Right atrium auricular region (tissue), 2 donors: ENCODE data around the gene SFN. TPM values are rescaled to one million over a fixed set of nuclear protein-coding genes. Genes with fewer than 3 reads are reported as not detected.

Source experiments
- DNase-seq: peaks from one replicate; pipeline ENCODE4 v3.0.0-alpha.2; 2019; ENCODE audit warnings: low spot score
- H3K27ac ChIP-seq, 2 donors: fragments of 200-600 bp; sonication (generic); 1 replicate in 1 of 2; 2 replicates in 1 of 2; pipeline ENCODE4 v1.5.1; 2016 to 2019
- H3K27me3 ChIP-seq, 2 donors: fragments of 200-600 bp; sonication (generic); one replicate each; pipeline versions ENCODE4 v1.5.1 to v1.6.0; 2017 to 2019
- H3K36me3 ChIP-seq: fragments of 200-600 bp; sonication (generic); one replicate; pipeline ENCODE4 v1.5.1; 2016
- H3K4me1 ChIP-seq, 2 donors: fragments of 200-600 bp; sonication (generic); one replicate each; pipeline versions ENCODE4 v1.5.1 to v1.6.0; 2017 to 2019
- H3K4me3 ChIP-seq, 2 donors: fragments of 200-600 bp; sonication (generic); 1 replicate in 1 of 2; 2 replicates in 1 of 2; pipeline ENCODE4 v1.5.1; 2017 to 2019; ENCODE audit warnings: mild to moderate bottlenecking in 1 of 2, moderate library complexity in 1 of 2
- H3K9me3 ChIP-seq, 2 donors: fragments of 200-600 bp; sonication (generic); one replicate each; pipeline ENCODE4 v1.5.1; 2019
- total RNA-seq, 2 donors: library from RNA; depleted of rRNA; stranded (reverse); fragments of >200 nt; gene quantifications; one replicate each; pipeline ENCODE4 v1.1.0, GENCODE V29; 2016
- TF ChIP-seq, protein P1 (sequence below), 2 donors: fragments of 200-600 bp; sonication (generic); IDR thresholded peaks; one replicate each; pipeline ENCODE4 v1.5.1; 2019; ENCODE audit warnings: antibody characterized with exemption in 2 of 2

Gene SFN
- total RNA-seq, 2 donors from 2014 or later, result 0.51 TPM; not detected in 1

DNA sequence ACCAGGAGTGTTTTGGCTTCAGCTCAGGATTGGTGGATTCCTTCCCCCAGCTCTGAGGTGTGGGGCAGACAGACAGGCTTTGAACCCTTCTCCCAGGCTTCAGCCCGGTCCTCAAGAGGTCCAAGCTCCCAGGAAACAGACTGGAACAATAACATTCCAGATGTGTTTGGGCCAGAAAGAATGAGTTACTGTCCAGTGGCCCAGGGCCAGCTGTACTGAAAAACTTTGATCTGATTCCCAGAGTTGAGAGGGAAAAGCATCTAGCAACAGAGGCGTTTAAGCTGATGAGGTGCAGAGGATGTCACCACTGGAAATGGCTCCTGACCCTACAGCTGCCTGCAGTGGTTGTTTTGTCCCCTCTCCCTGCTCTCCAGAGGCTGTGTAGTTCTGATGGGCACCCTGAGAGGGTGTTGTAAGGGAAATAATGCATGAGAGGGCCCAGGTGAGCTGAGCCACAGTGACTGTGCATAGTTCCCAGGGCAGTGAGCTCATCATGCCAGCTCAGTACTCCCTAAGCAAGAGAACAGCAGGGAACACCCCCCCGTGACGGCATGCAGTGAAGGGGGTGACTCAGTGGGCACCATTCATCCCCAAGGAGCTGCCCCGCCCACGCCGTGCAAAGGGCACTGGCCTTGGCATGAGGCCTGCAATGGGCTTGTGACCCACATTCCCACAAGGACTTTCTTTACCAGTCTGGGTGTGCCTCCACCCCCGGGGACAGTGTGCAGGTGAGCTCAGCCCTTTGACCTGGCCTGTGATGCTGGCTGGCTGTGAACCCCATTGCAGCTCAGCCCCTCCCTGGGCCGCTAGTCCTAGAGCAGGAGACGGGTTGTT lies 13.8 kb upstream of the SFN start:
- DNase-seq, result no peak
- peaks cover 61% of the 10 kb centered on the region for H3K36me3 ChIP-seq
- no peaks in the 10 kb centered on the region for H3K9me3 ChIP-seq
- TF ChIP-seq, protein P1, sequence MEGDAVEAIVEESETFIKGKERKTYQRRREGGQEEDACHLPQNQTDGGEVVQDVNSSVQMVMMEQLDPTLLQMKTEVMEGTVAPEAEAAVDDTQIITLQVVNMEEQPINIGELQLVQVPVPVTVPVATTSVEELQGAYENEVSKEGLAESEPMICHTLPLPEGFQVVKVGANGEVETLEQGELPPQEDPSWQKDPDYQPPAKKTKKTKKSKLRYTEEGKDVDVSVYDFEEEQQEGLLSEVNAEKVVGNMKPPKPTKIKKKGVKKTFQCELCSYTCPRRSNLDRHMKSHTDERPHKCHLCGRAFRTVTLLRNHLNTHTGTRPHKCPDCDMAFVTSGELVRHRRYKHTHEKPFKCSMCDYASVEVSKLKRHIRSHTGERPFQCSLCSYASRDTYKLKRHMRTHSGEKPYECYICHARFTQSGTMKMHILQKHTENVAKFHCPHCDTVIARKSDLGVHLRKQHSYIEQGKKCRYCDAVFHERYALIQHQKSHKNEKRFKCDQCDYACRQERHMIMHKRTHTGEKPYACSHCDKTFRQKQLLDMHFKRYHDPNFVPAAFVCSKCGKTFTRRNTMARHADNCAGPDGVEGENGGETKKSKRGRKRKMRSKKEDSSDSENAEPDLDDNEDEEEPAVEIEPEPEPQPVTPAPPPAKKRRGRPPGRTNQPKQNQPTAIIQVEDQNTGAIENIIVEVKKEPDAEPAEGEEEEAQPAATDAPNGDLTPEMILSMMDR (IDR thresholded peaks at IDR 0.05), result no peak
- no peak overlapping the region for H3K4me3 ChIP-seq
- H3K27ac ChIP-seq, result no peak overlapping the region
- H3K4me1 ChIP-seq, result no peaks in the 10 kb centered on the region
- H3K27me3 ChIP-seq, result no peaks in the 10 kb centered on the region

DNA sequence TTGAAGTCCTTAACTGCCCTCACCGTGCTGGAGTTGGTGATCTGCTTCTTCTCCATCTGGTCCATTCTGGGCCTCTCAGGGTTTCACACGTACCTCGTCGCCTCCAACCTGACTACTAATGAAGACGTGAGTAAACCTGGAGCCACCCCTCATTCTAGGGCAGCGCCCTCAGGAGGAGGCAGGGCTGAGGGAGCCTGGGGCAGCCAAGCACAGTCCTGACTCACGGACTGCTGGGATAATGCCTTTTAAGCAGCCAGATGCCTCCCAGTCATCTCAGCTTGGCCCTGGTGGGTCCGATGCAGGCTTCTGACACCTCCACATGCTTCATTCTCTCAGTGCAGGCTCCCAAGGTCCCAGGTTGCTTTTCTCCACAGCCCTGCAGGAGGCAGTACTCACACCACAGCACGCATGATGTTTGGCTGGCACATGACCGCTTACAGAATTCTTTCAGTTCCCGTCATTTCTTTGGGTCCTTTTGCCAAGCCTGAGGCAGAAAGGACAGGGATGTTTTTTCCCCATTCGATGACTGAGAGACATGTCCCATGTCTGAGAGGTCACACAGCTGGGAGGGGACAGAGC lies 11.8 kb upstream of the SFN start:
- no peaks in the 10 kb centered on the region for H3K9me3 ChIP-seq
- peaks cover 77% of the 10 kb centered on the region for H3K36me3 ChIP-seq
- no peak for DNase-seq
- H3K27ac ChIP-seq, result no peak overlapping the region
- no peaks in the 10 kb centered on the region for H3K4me1 ChIP-seq
- H3K4me3 ChIP-seq, result no peak overlapping the region
- TF ChIP-seq, protein P1 (IDR thresholded peaks at IDR 0.05), result no peak
- H3K27me3 ChIP-seq, result no peaks in the 10 kb centered on the region

DNA sequence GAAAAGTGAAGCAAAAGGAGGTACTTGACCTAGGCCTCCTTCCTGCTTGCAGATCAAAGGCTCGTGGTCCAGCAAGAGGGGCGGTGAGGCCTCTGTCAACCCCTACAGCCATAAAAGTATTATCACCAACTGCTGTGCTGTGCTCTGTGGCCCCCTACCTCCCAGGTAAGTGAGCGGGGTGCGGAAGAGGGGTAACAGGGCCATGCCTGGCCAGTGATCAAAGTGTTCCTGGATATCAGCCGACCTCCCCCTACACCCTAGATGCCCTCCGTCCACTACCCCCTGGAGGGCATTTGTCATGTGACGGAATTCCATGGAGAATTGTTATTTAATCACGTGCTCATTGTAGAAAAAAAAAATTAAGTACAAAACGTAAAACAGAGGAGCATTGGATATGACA lies 10.2 kb upstream of the SFN start:
- Histone ChIP-seq H3K4me1 (no peaks in the 10 kb centered on the region), H3K27me3 (no peaks in the 10 kb centered on the region), H3K9me3 (no peaks in the 10 kb centered on the region), H3K27ac (no peak overlapping the region), H3K36me3 (peaks cover 77% of the 10 kb centered on the region), H3K4me3 (no peak overlapping the region)
- TF ChIP-seq, protein P1 (IDR thresholded peaks at IDR 0.05), result no peak
- DNase-seq, result no peak

DNA sequence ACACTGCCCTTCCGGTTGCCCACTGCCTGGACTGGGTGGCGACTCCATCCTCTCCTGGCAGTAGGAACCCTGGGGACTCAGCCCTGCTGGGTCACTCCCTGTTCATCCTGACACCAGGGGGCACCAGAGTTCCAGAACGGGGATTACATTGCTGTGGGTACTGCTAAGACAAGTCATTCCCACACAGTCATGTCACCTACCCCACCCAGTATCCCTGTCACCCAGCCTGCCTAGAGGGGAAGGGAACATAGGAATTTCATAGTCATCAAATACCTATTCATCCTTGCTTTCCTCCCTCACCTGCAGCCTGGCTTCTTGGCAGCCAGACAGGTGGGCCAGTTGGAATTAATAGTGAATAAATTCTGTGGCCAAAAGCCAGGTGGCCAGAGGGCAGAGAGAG lies 9.8 kb upstream of the SFN start:
- H3K9me3 ChIP-seq, result no peaks in the 10 kb centered on the region
- no peak overlapping the region for H3K4me3 ChIP-seq
- H3K27ac ChIP-seq, result no peak overlapping the region
- TF ChIP-seq, protein P1 (IDR thresholded peaks at IDR 0.05), result peak; percentile 62 to 87
- H3K36me3 ChIP-seq, result peaks cover 72% of the 10 kb centered on the region
- peak; percentile 89 for DNase-seq
- no peaks in the 10 kb centered on the region for H3K27me3 ChIP-seq
- no peaks in the 10 kb centered on the region for H3K4me1 ChIP-seq

DNA sequence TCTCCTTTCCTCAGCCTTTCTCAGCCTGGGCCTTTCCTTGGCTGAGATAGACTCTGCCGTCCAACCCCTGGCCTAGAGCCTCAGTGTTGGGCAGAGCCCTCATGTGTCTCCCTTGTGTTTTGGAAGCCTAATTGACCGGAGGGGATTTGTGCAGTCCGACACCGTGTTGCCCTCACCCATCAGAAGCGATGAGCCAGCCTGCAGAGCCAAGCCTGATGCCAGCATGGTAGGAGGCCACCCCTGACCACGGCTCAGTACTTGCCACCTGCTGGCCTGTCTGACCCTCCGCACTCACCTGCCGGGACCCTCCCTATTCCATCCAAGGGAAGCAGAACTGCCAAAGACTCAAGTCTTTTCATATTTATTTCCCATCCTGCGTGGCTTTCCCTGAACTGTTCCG lies 9.3 kb upstream of the SFN start:
- H3K27me3 ChIP-seq, result no peaks in the 10 kb centered on the region
- DNase-seq, result no peak
- TF ChIP-seq, protein P1 (IDR thresholded peaks at IDR 0.05), result no peak

More for the DNA sequence above, 9.3 kb upstream of the SFN start:
- Histone ChIP-seq H3K4me1 (no peaks in the 10 kb centered on the region), H3K36me3 (peaks cover 68% of the 10 kb centered on the region), H3K9me3 (no peaks in the 10 kb centered on the region), H3K4me3 (no peak overlapping the region), H3K27ac (no peak overlapping the region)
